Heart left ventricle (tissue), 16 donors: ENCODE measurements around the gene C1orf21. TPM values are rescaled to one million over a fixed set of nuclear protein-coding genes. Genes with fewer than 3 reads are reported as not detected.

Experiments
- ATAC-seq, 4 donors: fragments of 200-7000 bp; cut with Tn5 transposase; one replicate each; pipeline ENCODE4 v1.9.1; 2020 to 2022; ENCODE audit warnings: moderate library complexity in 4 of 4, mild to moderate bottlenecking in 3 of 4, moderate number of reproducible peaks in 1 of 4
- DNase-seq, 5 donors: peaks; one replicate each; pipeline ENCODE4 v3.0.0-alpha.2; 2020
- H3K27ac ChIP-seq, 12 donors: fragments of 200-600 bp; sonication (generic) in 4 of 12; one replicate each; pipeline versions ENCODE4 v1.5.0 to v1.8.0; 2016 to 2022; ENCODE audit warnings: mild to moderate bottlenecking in 2 of 12
- H3K27me3 ChIP-seq, 9 donors: fragments of 200-600 bp; sonication (generic) in 2 of 9; one replicate each; pipeline versions ENCODE4 v1.5.1 to v1.8.0; 2016 to 2022; ENCODE audit warnings: mild to moderate bottlenecking in 3 of 9
- H3K36me3 ChIP-seq, 9 donors: fragments of 200-600 bp; sonication (generic) in 2 of 9; one replicate each; pipeline versions ENCODE4 v1.5.0 to v1.8.0; 2018 to 2022; ENCODE audit warnings: mild to moderate bottlenecking in 2 of 9
- H3K4me1 ChIP-seq, 12 donors: fragments of 200-600 bp; sonication (generic) in 4 of 12; one replicate each; pipeline versions ENCODE4 v1.5.0 to v1.8.0; 2016 to 2022; ENCODE audit warnings: mild to moderate bottlenecking in 3 of 12
- H3K4me3 ChIP-seq, 12 donors: fragments of 200-600 bp; sonication (generic) in 4 of 12; one replicate each; pipeline versions ENCODE4 v1.5.0 to v1.8.0; 2017 to 2022; ENCODE audit warnings: mild to moderate bottlenecking in 9 of 12, moderate library complexity in 4 of 12
- H3K9me3 ChIP-seq, 12 donors: fragments of 200-600 bp; sonication (generic) in 4 of 12; one replicate each; pipeline versions ENCODE4 v1.5.0 to v1.8.0; 2016 to 2022; ENCODE audit warnings: mild to moderate bottlenecking in 1 of 12
- CTCF ChIP-seq, 12 donors: fragments of 200-600 bp; sonication (generic) in 4 of 12; IDR thresholded peaks; one replicate each; pipeline versions ENCODE4 v1.5.0 to v1.8.0; 2018 to 2022; ENCODE audit warnings: antibody characterized with exemption in 12 of 12, mild to moderate bottlenecking in 5 of 12
- POLR2A ChIP-seq, 2 donors: fragments of 450-650 bp; IDR thresholded peaks; one replicate each; pipeline ENCODE4 v1.6.1; 2017; ENCODE audit warnings: antibody characterized with exemption in 2 of 2, mild to moderate bottlenecking in 2 of 2, moderate library complexity in 2 of 2
- WGBS, 4 donors: extraction: QIAGEN DNeasy Blood & Tissue Kit in 2 of 4; methylation state at CpG; one replicate each; pipeline versions ENCODE4 v1.1.5 to v1.1.7; 2013 to 2018; 5-methylcytosine and 5-hydroxymethylcytosine counted together
- intact Hi-C, 10 donors: fragments of 100-400 bp; cut with DNase I; formaldehyde crosslinking; loops; one replicate each; pipeline versions ENCODE4 v1.11.1 to v1.14.2; 2022
- polyA plus RNA-seq, 2 donors: library from polyadenylated mRNA; stranded (reverse); fragments of 200-250 nt; gene quantifications; one replicate each; pipeline ENCODE4 v1.2.3, GENCODE V29; 2013
- total RNA-seq, 9 donors: library from RNA; depleted of rRNA in 2 of 9; stranded (reverse); fragments of >200 nt in 2 of 9; fragmentation: NEBNext Ultra II Directional in 3 of 9; extraction: Animal tissue kit (Norgen Biotek cat#: 25700) in 3 of 9; gene quantifications; one replicate each; pipeline versions ENCODE4 v1.1.0 to v1.2.4, GENCODE V29; 2016 to 2023
- donor health status: ischemic (EF 13 %, LVEDD 7.1; RV severe dilation, severe dysfunction).
- donor health status: healthy with polysubstance abuse.
- donor health status: DM: no; HTN: yes; CAD: no.
- donor health status: DM: no; HTN: no; CAD: no.
- donor health status: ischemic (EF 25% LVEDD 6.9; RV normal size, moderate dysfunction).
- donor health status: ischemic (EF 25% LVEDD 5.7; RV mildly dilated, moderate dysfunction).
- donor health status: healthy.
- donor health status: DM: yes; HTN: yes; CAD: no.
- donor health status: ischemic (EF 35%, LVEDD 5.7; RV mildly dilated, moderate dysfunction).
- donor health status: nonischemic (EF 11% LVEDD 7.7; RV severe dilation, severe dysfunction).
- donor health status: DM: yes; HTN: yes; CAD: no.
- donor health status: PGD.
- donor health status: ischemic (EF 29% LVEDD 5.4; RV normal size, mild dysfunction).
- donor health status: nonischemic (EF 23%, LVEDD 6.1; RV moderate dilation, normal function).

The C1orf21 gene
- total and polyA plus RNA-seq, 11 donors: 32.0 to 81.3 (median 68.4) TPM

- DNase-seq: no peak
- H3K9me3 ChIP-seq: no peaks in the 10 kb centered on the region
- TF ChIP-seq CTCF (IDR thresholded peaks at IDR 0.05) (no peak), POLR2A (IDR thresholded peaks at IDR 0.05) (no peak)
- peaks cover 0 to 45% (median 25%) of the 10 kb centered on the region in 12 donors for H3K4me1 ChIP-seq
- peak overlapping the region in 3 of 12 donors; percentile 2 to 51 (median 30) for H3K27ac ChIP-seq
- intact Hi-C loops: no loop called here
- no peak for ATAC-seq
- peaks cover 0 to 31% (median 5%) of the 10 kb centered on the region in 9 donors for H3K36me3 ChIP-seq
- H3K4me3 ChIP-seq: no peak overlapping the region
- 78 to 84% (median 81%) methylated on average over 2 of the region's 2 CpGs for WGBS, 4 donors
- H3K27me3 ChIP-seq: no peaks in the 10 kb centered on the region
These were observed 127.6 kb downstream of the C1orf21 start for GRCh38 chr1:184514447-184514846.

- intact Hi-C loops: no loop called here
- TF ChIP-seq POLR2A (IDR thresholded peaks at IDR 0.05): no peak
- no peak for TF ChIP-seq CTCF (IDR thresholded peaks at IDR 0.05)
- peaks cover 0 to 54% (median 31%) of the 10 kb centered on the region in 12 donors for H3K4me1 ChIP-seq
These were observed 130.3 kb downstream of the C1orf21 start for GRCh38 chr1:184517130-184517529.

GRCh38 chr1:184518736-184519357 lies 132.0 kb downstream of the C1orf21 start:
- ATAC-seq (peak in 3 of 4 donors; percentile 43 to 84 (median 53)), DNase-seq (no peak)
- Histone ChIP-seq H3K27me3 (no peaks in the 10 kb centered on the region), H3K36me3 (peaks cover 0 to 17% (median 0%) of the 10 kb centered on the region in 9 donors), H3K4me3 (no peak overlapping the region), H3K27ac (peak overlapping the region; percentile 15 to 69 (median 46)), H3K4me1 (peaks cover 0 to 47% (median 26%) of the 10 kb centered on the region in 12 donors), H3K9me3 (no peaks in the 10 kb centered on the region)
- intact Hi-C loops: loop anchor here in 1 of 10 donors (2.0 kb wide), 1 partner anchor 18 kb away; no protein-coding TSS in a partner anchor
- no peak for TF ChIP-seq CTCF (IDR thresholded peaks at IDR 0.05)
- no peak for TF ChIP-seq POLR2A (IDR thresholded peaks at IDR 0.05)
- WGBS, 4 donors: 53 to 70% (median 60%) methylated on average over 4 of the region's 4 CpGs

More at GRCh38 chr1:184517130-184517529, 130.3 kb downstream of the C1orf21 start:
- peak overlapping the region in 3 of 12 donors; percentile 32 to 69 (median 62) for H3K27ac ChIP-seq
- H3K9me3 ChIP-seq: no peaks in the 10 kb centered on the region
- DNase-seq (no peak), ATAC-seq (no peak)
- no peak overlapping the region for H3K4me3 ChIP-seq
- no peaks in the 10 kb centered on the region for H3K27me3 ChIP-seq
- H3K36me3 ChIP-seq: peaks cover 0 to 21% (median 0%) of the 10 kb centered on the region in 9 donors

- TF ChIP-seq POLR2A (IDR thresholded peaks at IDR 0.05) (no peak), CTCF (IDR thresholded peaks at IDR 0.05) (no peak)
- Histone ChIP-seq H3K4me1 (peaks cover 0 to 40% (median 18%) of the 10 kb centered on the region in 12 donors), H3K4me3 (no peak overlapping the region), H3K27ac (peak overlapping the region in 10 of 12 donors; percentile 8 to 66 (median 36)), H3K36me3 (peaks cover 0 to 16% (median 0%) of the 10 kb centered on the region in 9 donors), H3K27me3 (no peaks in the 10 kb centered on the region), H3K9me3 (no peaks in the 10 kb centered on the region)
- 68 to 81% (median 74%) methylated on average over 2 of the region's 2 CpGs for WGBS, 4 donors
- no peak for DNase-seq
- no peak for ATAC-seq
- intact Hi-C loops: no loop called here
These were observed 133.5 kb downstream of the C1orf21 start for GRCh38 chr1:184520336-184520735.
